ENCODE data around the gene EFCAB5. TPM values are rescaled to one million over a fixed set of nuclear protein-coding genes. Genes with fewer than 3 reads are reported as not detected.
A peak's percentile ranks its signal among the peaks of the same experiment; 100 is the strongest.

Gene EFCAB5
- total and polyA plus RNA-seq, 2 donors (not counting 1 experiment from before 2014, with no cell fraction given) = 0.54 to 3.0 TPM

- TF ChIP-seq EZH2 (IDR thresholded peaks at IDR 0.05; ENCODE audit: borderline replicate concordance, insufficient read depth, low read depth, low read length, poor library complexity, severe bottlenecking) (no peak), CTCF (IDR thresholded peaks at IDR 0.05) (no peak)
- ChIA-PET POLR2A (no interaction called here), CTCF (interaction anchor here (9.3 kb wide), 1 partner anchor 12 kb away, joined by 82 read pairs; no protein-coding TSS in a partner anchor)
- Histone ChIP-seq H3K36me3 (replicated peaks in 1 of 2; ENCODE audit: control extremely low read depth in 1 of 2, control insufficient read depth in 1 of 2, extremely low read depth in 1 of 2, insufficient read depth in 2 of 2, low read length in 1 of 2) (peaks cover 0 to 2% of the 10 kb centered on the region in 2 experiments), H3K27me3 (replicated peaks in 1 of 4; ENCODE audit: control extremely low read depth in 1 of 4, control insufficient read depth in 3 of 4, insufficient read depth in 4 of 4, low read length in 3 of 4) (no peaks in the 10 kb centered on the region), H3K79me2 (ENCODE audit: control insufficient read depth, insufficient read depth, low read length) (peaks cover 47% of the 10 kb centered on the region), H3K9me3 (ENCODE audit: control extremely low read depth in 1 of 3, control insufficient read depth in 2 of 3, insufficient read depth in 1 of 3, low read length in 2 of 3) (no peaks in the 10 kb centered on the region), H3K27ac (ENCODE audit: low read length in 2 of 2) (peak overlapping the region; percentile 99), H3K4me3 (ENCODE audit: control extremely low read depth in 1 of 5, extremely low read depth in 1 of 5, insufficient read depth in 1 of 5, low read depth in 2 of 5, low read length in 4 of 5) (peak overlapping the region; percentile 95 to 100 (median 99)), H3K4me1 (ENCODE audit: control insufficient read depth in 2 of 2, insufficient read depth in 2 of 2, low read length in 2 of 2) (peaks cover 8 to 13% of the 10 kb centered on the region in 2 donors), H3K9ac (ENCODE audit: low read length) (peak overlapping the region; percentile 100), H3K4me2 (replicated peaks; ENCODE audit: low read depth, low read length, poor library complexity, severe bottlenecking) (peak overlapping the region; percentile 88), H2AFZ (ENCODE audit: insufficient read depth, low read depth, low read length, poor library complexity, severe bottlenecking) (peak overlapping the region; percentile 98), H4K20me1 (ENCODE audit: control insufficient read depth, insufficient read depth, low read length, poor library complexity, severe bottlenecking) (no peaks in the 10 kb centered on the region)
- ATAC-seq (ENCODE audit: low read depth) (peak; percentile 25), DNase-seq (no peak)
- no peaks in the 10 kb centered on the region for H3K9me3 Mint-ChIP-seq (ENCODE audit: insufficient read depth)
- no peaks in the 10 kb centered on the region for H3K27me3 Mint-ChIP-seq
- H3K27ac Mint-ChIP-seq = peak overlapping the region; percentile 98
- WGBS (ENCODE audit: insufficient coverage) = 1% methylated on average over 8 of the region's 10 CpGs
- H3K4me1 Mint-ChIP-seq = peaks cover 37% of the 10 kb centered on the region
- H3K4me3 Mint-ChIP-seq = peak overlapping the region; percentile 98
- intact Hi-C loops (cut with micrococcal nuclease) = loop anchor here (1.0 to 5.0 kb wide), 3 partner anchors 12 to 528 kb away; partner anchors contain the start of genes GIT1 and GOSR1
These were observed 174.9 kb downstream of the EFCAB5 start for GRCh38 chr17:30116345-30116660.
